Spleen (tissue), 11 donors: ENCODE results near the gene FKBP9. TPM values are rescaled to one million over a fixed set of nuclear protein-coding genes. Genes with fewer than 3 reads are reported as not detected.

Experiments used
- DNase-seq: peaks from one replicate; pipeline ENCODE4 v3.0.0-alpha.2; 2020
- H3K27ac ChIP-seq, 8 donors: fragments of 200-600 bp; sonication (generic) in 7 of 8; 1 replicate in 4 of 8; 2 replicates in 4 of 8; pipeline versions ENCODE4 v1.5.0 to v1.8.0; 2016 to 2021; ENCODE audit warnings: inconsistent platforms in 4 of 8, mild to moderate bottlenecking in 4 of 8, moderate library complexity in 1 of 8
- H3K27me3 ChIP-seq, 7 donors: fragments of 200-600 bp; sonication (generic) in 6 of 7; replicated peaks in 1 of 7; 1 replicate in 4 of 7; 2 replicates in 3 of 7; pipeline versions ENCODE4 v1.5.0 to v1.8.0; 2016 to 2021; ENCODE audit warnings: inconsistent platforms in 3 of 7, mild to moderate bottlenecking in 1 of 7
- H3K36me3 ChIP-seq, 6 donors: fragments of 200-600 bp; sonication (generic) in 5 of 6; 1 replicate in 4 of 6; 2 replicates in 2 of 6; pipeline versions ENCODE4 v1.5.0 to v1.8.0; 2016 to 2021; ENCODE audit warnings: inconsistent platforms in 2 of 6
- H3K4me1 ChIP-seq, 6 donors: fragments of 200-600 bp; sonication (generic) in 5 of 6; 1 replicate in 3 of 6; 2 replicates in 3 of 6; pipeline versions ENCODE4 v1.5.0 to v1.8.0; 2016 to 2021; ENCODE audit warnings: inconsistent platforms in 3 of 6
- H3K4me3 ChIP-seq, 8 donors: fragments of 200-600 bp; sonication (generic) in 7 of 8; 1 replicate in 4 of 8; 2 replicates in 4 of 8; pipeline versions ENCODE4 v1.5.0 to v1.8.0; 2016 to 2021; ENCODE audit warnings: inconsistent platforms in 4 of 8, mild to moderate bottlenecking in 4 of 8, moderate library complexity in 2 of 8
- H3K9me3 ChIP-seq, 8 donors: fragments of 200-600 bp; sonication (generic) in 7 of 8; 1 replicate in 4 of 8; 2 replicates in 4 of 8; pipeline versions ENCODE4 v1.5.0 to v1.8.0; 2016 to 2021; ENCODE audit warnings: inconsistent platforms in 4 of 8
- CTCF ChIP-seq, 11 experiments: fragments of 200-600 bp in 7 of 11; fragments of 450-650 bp in 4 of 11; sonication (generic) in 4 of 11; IDR thresholded peaks in 8 of 11; conservative IDR thresholded peaks in 3 of 11; 1 replicate in 7 of 11; 2 replicates in 4 of 11; pipeline versions ENCODE4 v1.4.0 to v1.8.0; 2016 to 2021; ENCODE audit warnings: antibody characterized with exemption in 11 of 11, inconsistent platforms in 4 of 11, mild to moderate bottlenecking in 1 of 11
- POLR2A ChIP-seq, 3 donors: fragments of 450-650 bp; IDR thresholded peaks; one replicate each; pipeline ENCODE4 v1.5.1; 2017; ENCODE audit warnings: antibody characterized with exemption in 3 of 3, mild to moderate bottlenecking in 1 of 3
- POLR2AphosphoS5 ChIP-seq, 3 donors: sonication (generic); formaldehyde crosslinking; IDR thresholded peaks; one replicate each; pipeline ENCODE4 v1.5.1; 2017; ENCODE audit warnings: antibody characterized with exemption in 3 of 3
- WGBS, 5 donors: extraction: QIAGEN DNeasy Blood & Tissue Kit in 3 of 5; methylation state at CpG; one replicate each; pipeline versions ENCODE4 v1.1.5 to v1.1.7; 2013 to 2018; 5-methylcytosine and 5-hydroxymethylcytosine counted together
- intact Hi-C: fragments of 100-400 bp; cut with DNase I; formaldehyde crosslinking; loops from one replicate; pipeline ENCODE4 v1.15.0; 2023; ENCODE audit warnings: low total_unique reads
- polyA plus RNA-seq, 3 donors: library from polyadenylated mRNA; stranded (reverse); fragments of 200-250 nt; gene quantifications; one replicate each; pipeline ENCODE4 v1.2.1, GENCODE V29; 2013
- small RNA-seq, 4 donors: library from RNA; depleted of rRNA; stranded (forward); fragments of <200 nt; gene quantifications; one replicate each; pipeline ENCODE3, GENCODE V24; 2016
- total RNA-seq, 7 donors: library from RNA; depleted of rRNA in 3 of 7; stranded (reverse); fragments of >200 nt in 3 of 7; fragmentation: NEBNext Ultra II Directional in 4 of 7; extraction: Animal tissue kit (Norgen Biotek cat#: 25700) in 4 of 7; gene quantifications; one replicate each; pipeline versions ENCODE4 v1.1.0 to v1.2.1, GENCODE V29; 2016 to 2021
- donor health status: healthy with polysubstance abuse.
- donor health status: DM: no; HTN: no; CAD: no; lungs with moderate emphysema.
- donor health status: DM: no; HTN: no; CAD: no.
- donor health status: Bipolar disorder and iron deficiency.
- donor health status: healthy.
- donor health status: DM: no; HTN: no; CAD: no.
- donor health status: DM: yes; HTN: yes; CAD: no.

Gene FKBP9
- total and polyA plus RNA-seq, 10 donors: 3.7 to 83.1 (median 54.4) TPM

GRCh38 chr7:33054261-33054964, 97.2 kb downstream of the FKBP9 start:
- Histone ChIP-seq H3K36me3 (peaks cover 0 to 9% (median 0%) of the 10 kb centered on the region in 6 donors), H3K4me1 (peaks cover 28 to 97% (median 62%) of the 10 kb centered on the region in 6 donors), H3K27me3 (no peaks in the 10 kb centered on the region), H3K4me3 (no peak overlapping the region), H3K27ac (peak overlapping the region; percentile 2 to 94 (median 62)), H3K9me3 (no peaks in the 10 kb centered on the region)
- intact Hi-C loops: no loop called here
- DNase-seq: no peak
- 46 to 69% (median 55%) methylated on average over 2 of the region's 2 CpGs for WGBS, 5 donors
- TF ChIP-seq POLR2AphosphoS5 (IDR thresholded peaks at IDR 0.05) (no peak), CTCF (IDR thresholded peaks at IDR 0.05 in 8 of 11, conservative IDR thresholded peaks at IDR 0.05 in 3 of 11) (no peak), POLR2A (IDR thresholded peaks at IDR 0.05) (no peak)

GRCh38 chr7:33055158-33055557, 97.9 kb downstream of the FKBP9 start:
- H3K27me3 ChIP-seq: no peaks in the 10 kb centered on the region
- WGBS, 5 donors: 95 to 98% (median 96%) methylated on average over 5 of the region's 5 CpGs
- H3K36me3 ChIP-seq: peaks cover 0 to 16% (median 0%) of the 10 kb centered on the region in 6 donors
- no peak for DNase-seq
- H3K4me3 ChIP-seq: no peak overlapping the region
- no peaks in the 10 kb centered on the region for H3K9me3 ChIP-seq
- TF ChIP-seq POLR2A (IDR thresholded peaks at IDR 0.05) (no peak), POLR2AphosphoS5 (IDR thresholded peaks at IDR 0.05) (no peak)
- intact Hi-C loops: no loop called here
- H3K27ac ChIP-seq: peak overlapping the region in 3 of 8 donors; percentile 68 to 94 (median 71)
- peaks cover 26 to 97% (median 62%) of the 10 kb centered on the region in 6 donors for H3K4me1 ChIP-seq

Small RNAs within 50 kb of the gene (small RNA-seq; reads per million reads assigned to genes)
- 0 reads per million in 4 donors for gene AC083863.1
- gene RN7SL505P: 0 reads per million in 4 donors
- gene RNU6-388P: 0 reads per million in 4 donors
- gene RPS29P14: 0 reads per million in 4 donors

Other genes with a start within 250 kb of the FKBP9 start
- gene KBTBD2, start 65.7 kb upstream of the FKBP9 start, total RNA-seq: 10 to 100 TPM; 57.4 to 80.8 (median 61.4) TPM
- 10 to 100 TPM; 15.6 to 19.1 (median 16.6) TPM for gene KBTBD2, start 65.7 kb upstream of the FKBP9 start, polyA plus RNA-seq
- gene NT5C3A, start 105.3 kb downstream of the FKBP9 start, total RNA-seq: 10 to 100 TPM; 36.0 to 81.8 (median 46.1) TPM
- 10 to 100 TPM; 30.5 to 53.1 (median 39.8) TPM for gene NT5C3A, start 105.3 kb downstream of the FKBP9 start, polyA plus RNA-seq
- 10 to 100 TPM; 12.6 to 28.0 (median 18.8) TPM for gene RP9, start 152.0 kb downstream of the FKBP9 start, total RNA-seq
- gene RP9, start 152.0 kb downstream of the FKBP9 start, polyA plus RNA-seq: 10 to 100 TPM; 19.3 to 48.1 (median 33.3) TPM
- gene BBS9, start 172.1 kb downstream of the FKBP9 start, total RNA-seq: 10 to 100 TPM; 18.8 to 44.1 (median 29.6) TPM
- gene BBS9, start 172.1 kb downstream of the FKBP9 start, polyA plus RNA-seq: 1 to 10 TPM; 2.3 to 4.0 (median 3.9) TPM